ENCODE results near the gene GPBAR1. TPM values are rescaled to one million over a fixed set of nuclear protein-coding genes. Genes with fewer than 3 reads are reported as not detected.

Gene GPBAR1
- total RNA-seq, 6 experiments from 2014 or later = 0.10 to 0.17 (median 0.12) TPM; not detected in 1

GRCh38 chr2:218284106-218284811 is 23.4 kb downstream of the GPBAR1 start:
- H3K4me1 Mint-ChIP-seq (ENCODE audit: low read depth) = peaks cover 75% of the 10 kb centered on the region
- peaks cover 5% of the 10 kb centered on the region for H3K27me3 Mint-ChIP-seq (ENCODE audit: insufficient read depth)
- H3K4me3 Mint-ChIP-seq = peak overlapping the region; percentile 72
- peak; percentile 78 for DNase-seq
- H3K36me3 Mint-ChIP-seq (ENCODE audit: low read depth) = peaks cover 10% of the 10 kb centered on the region
- TF ChIP-seq, protein P1, sequence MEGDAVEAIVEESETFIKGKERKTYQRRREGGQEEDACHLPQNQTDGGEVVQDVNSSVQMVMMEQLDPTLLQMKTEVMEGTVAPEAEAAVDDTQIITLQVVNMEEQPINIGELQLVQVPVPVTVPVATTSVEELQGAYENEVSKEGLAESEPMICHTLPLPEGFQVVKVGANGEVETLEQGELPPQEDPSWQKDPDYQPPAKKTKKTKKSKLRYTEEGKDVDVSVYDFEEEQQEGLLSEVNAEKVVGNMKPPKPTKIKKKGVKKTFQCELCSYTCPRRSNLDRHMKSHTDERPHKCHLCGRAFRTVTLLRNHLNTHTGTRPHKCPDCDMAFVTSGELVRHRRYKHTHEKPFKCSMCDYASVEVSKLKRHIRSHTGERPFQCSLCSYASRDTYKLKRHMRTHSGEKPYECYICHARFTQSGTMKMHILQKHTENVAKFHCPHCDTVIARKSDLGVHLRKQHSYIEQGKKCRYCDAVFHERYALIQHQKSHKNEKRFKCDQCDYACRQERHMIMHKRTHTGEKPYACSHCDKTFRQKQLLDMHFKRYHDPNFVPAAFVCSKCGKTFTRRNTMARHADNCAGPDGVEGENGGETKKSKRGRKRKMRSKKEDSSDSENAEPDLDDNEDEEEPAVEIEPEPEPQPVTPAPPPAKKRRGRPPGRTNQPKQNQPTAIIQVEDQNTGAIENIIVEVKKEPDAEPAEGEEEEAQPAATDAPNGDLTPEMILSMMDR (IDR thresholded peaks at IDR 0.05) = no peak
- H3K27ac Mint-ChIP-seq = peak overlapping the region; percentile 100
- no peaks in the 10 kb centered on the region for H3K9me3 Mint-ChIP-seq

GRCh38 chr2:218285604-218286003 is 24.8 kb downstream of the GPBAR1 start:
- Mint-ChIP-seq H3K4me1 (ENCODE audit: low read depth) (peaks cover 86% of the 10 kb centered on the region), H3K9me3 (no peaks in the 10 kb centered on the region), H3K36me3 (ENCODE audit: low read depth) (peaks cover 19% of the 10 kb centered on the region), H3K27me3 (ENCODE audit: insufficient read depth) (peaks cover 5% of the 10 kb centered on the region), H3K4me3 (peak overlapping the region; percentile 93), H3K27ac (peak overlapping the region; percentile 100)
- DNase-seq = peak; percentile 43
- TF ChIP-seq, protein P1 (IDR thresholded peaks at IDR 0.05) = no peak

- peak overlapping the region; percentile 100 for H3K27ac Mint-ChIP-seq
- H3K4me1 Mint-ChIP-seq (ENCODE audit: low read depth) = peaks cover 92% of the 10 kb centered on the region
These were observed 26.0 kb downstream of the GPBAR1 start for GRCh38 chr2:218286570-218287459.

DNA sequence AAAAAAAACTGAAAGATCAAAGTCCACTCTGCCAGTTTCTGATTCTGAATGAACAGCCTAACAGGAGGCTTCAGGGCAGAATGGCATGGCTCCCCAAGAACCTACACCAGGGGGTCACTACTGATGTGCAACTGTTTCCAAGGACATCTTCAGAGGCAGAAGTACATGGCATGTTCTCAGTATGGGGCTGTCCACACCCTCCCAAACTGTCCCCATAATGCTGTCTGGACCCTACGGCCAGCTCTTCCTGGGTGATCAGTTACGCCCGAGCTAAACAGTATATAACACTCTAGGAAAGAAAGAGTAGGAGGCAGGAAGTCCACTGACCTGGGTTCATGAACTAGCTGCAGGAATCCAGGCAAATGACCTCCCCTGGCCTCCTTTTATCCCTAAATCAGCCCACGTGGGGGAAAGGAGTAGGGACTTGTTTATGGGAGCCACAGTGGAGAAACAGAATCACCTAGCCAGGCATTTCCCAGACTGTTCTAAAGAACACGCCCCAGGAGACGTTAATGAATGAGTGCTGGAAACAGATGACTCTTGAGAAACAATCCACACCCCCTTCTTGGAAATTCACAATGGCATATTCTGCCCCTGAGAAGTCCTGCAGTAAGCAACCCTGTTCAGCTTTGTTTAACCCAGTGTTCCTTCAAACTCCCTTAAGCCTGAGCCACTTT is 29.0 kb downstream of the GPBAR1 start:
- TF ChIP-seq, protein P1 (IDR thresholded peaks at IDR 0.05) = no peak
- H3K27ac Mint-ChIP-seq = peak overlapping the region; percentile 79
- peak overlapping the region; percentile 90 for H3K4me3 Mint-ChIP-seq
- DNase-seq = no peak
- H3K27me3 Mint-ChIP-seq (ENCODE audit: insufficient read depth) = peaks cover 5% of the 10 kb centered on the region
- peaks cover 16% of the 10 kb centered on the region for H3K36me3 Mint-ChIP-seq (ENCODE audit: low read depth)
- H3K4me1 Mint-ChIP-seq (ENCODE audit: low read depth) = peaks cover 73% of the 10 kb centered on the region
- H3K9me3 Mint-ChIP-seq = no peaks in the 10 kb centered on the region

More at GRCh38 chr2:218286570-218287459, 26.0 kb downstream of the GPBAR1 start:
- Mint-ChIP-seq H3K36me3 (ENCODE audit: low read depth) (peaks cover 16% of the 10 kb centered on the region), H3K9me3 (no peaks in the 10 kb centered on the region), H3K27me3 (ENCODE audit: insufficient read depth) (peaks cover 5% of the 10 kb centered on the region), H3K4me3 (peak overlapping the region; percentile 93)
- peak; percentile 95 for DNase-seq
- TF ChIP-seq, protein P1 (IDR thresholded peaks at IDR 0.05) = no peak

Data from HFFc6 (cell line).